Fibroblast of the conjunctiva (primary cell): ENCODE measurements around the gene PRADC1.
"Not testable (repeated sequence)": the region's sequence is repeated elsewhere in the genome, so short reads cannot be mapped to it uniquely, and the experiment has no call there.

Experiments used
- DNase-seq: peaks from one replicate; pipeline ENCODE4 v3.0.0-alpha.2; 2010; ENCODE audit warnings: low read depth

The PRADC1 gene

GRCh38 chr2:73233154-73233931 is at the start of gene PRADC1:
Gene PRADC1, minus strand, starts transcription at chr2:73233239. Its CDS starts 79 bp downstream, at chr2:73233160.
- DNase-seq: peak; percentile 99

DNA sequence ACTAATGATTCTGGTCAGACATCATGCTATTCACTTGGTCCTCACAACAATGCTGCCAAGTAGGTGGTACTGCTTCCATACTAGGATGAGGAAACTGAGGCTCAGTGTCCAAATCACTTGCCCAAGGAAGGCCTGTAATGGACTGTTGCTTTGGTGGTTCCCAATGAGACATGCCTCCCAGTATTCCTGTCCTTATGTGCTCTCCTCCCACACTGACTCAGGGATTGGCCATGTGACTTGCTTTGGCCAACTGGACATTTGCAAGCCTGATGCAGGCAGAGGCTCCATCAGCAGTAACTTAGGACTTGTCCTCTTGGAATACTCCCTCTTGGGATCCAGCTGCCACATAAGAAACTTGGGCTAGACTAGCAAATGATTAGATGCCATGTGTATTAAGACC is 48.2 kb upstream of the PRADC1 start:
- DNase-seq: no peak

GRCh38 chr2:73279852-73280251 is 46.8 kb upstream of the PRADC1 start:
- no peak for DNase-seq

GRCh38 chr2:73272270-73272669 is 39.2 kb upstream of the PRADC1 start:
- no peak for DNase-seq

DNA sequence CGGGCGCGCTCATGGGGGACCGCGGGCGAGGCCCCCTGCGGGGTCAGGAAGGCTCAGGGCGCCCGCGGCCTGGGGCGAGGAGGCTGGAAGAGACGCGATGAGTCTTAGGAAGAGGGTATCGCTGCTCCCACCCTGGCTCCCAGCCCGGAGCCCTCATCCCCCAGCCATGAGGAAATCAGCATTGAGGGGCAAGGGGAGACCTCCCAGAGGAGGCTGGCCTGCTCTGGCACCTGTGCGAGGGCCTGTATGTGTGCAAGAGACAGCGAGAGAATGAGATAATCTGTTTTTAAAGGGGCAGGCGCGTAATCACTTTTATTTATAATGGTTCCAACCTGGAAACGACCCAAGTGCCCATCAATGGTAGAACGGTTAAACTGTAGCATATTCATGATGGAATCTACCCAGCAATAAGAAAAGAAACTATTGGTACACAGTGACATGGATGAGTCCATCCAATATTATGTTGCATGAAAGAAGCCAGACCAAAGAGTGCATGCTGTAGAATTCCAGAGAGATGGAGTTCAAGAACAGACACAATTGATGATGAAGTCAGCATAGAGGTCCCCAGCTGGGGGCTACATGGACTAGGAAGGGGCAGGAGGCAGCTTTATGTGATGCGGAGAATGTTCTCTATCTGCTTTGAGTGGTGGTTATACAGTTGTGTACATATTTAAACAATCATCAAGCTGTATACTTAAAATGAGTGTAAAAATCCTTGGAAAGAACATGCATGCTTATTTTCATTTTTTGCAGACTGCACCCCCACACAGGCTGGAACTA is 36.8 kb upstream of the PRADC1 start:
- no peak for DNase-seq

GRCh38 chr2:73268830-73269685 is 36.0 kb upstream of the PRADC1 start:
- DNase-seq: no peak

GRCh38 chr2:73268366-73268829 is 35.4 kb upstream of the PRADC1 start:
- DNase-seq: no peak

- no peak for DNase-seq
Measured at GRCh38 chr2:73267008-73267407, 34.0 kb upstream of the PRADC1 start.

- no peak for DNase-seq
Measured at GRCh38 chr2:73266061-73266901, 33.2 kb upstream of the PRADC1 start.

DNA sequence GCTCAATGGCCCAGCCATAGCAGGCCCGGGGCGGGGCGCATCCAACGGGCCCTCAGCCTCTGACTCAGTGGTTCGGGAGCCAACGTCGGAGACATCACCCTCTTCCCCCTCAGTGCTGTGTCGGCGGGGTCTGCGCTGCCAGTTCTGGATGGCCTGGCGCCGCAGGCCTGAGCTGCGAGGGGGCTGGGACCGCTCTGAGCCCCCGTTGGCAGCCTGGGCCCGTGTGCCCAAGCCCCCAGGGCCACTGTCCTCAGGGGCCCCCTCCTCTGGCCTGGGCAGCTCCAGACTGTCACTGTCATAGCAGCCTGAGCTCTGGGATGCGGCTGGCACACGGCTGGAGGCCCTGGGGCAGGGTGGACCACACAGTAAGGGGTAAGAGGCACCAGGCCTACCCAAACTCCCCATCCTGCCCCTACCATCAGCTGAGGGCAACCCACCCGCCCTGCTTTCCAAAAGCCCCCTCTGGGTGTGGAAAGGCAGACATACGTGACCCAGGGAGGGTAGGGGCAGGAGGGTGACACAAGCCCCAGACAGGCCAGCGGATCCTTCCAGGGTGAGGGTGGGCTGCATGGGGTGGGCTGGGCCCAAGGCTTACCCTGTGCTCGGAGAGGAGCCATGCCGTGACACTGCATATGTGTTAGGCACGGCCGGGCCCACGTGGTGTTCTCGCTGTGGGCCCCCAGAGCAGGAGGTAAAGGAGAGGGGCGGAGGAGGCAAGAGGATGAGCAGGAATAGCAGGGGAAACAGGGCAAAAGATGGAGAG is 32.4 kb upstream of the PRADC1 start:
- DNase-seq: no peak

DNA sequence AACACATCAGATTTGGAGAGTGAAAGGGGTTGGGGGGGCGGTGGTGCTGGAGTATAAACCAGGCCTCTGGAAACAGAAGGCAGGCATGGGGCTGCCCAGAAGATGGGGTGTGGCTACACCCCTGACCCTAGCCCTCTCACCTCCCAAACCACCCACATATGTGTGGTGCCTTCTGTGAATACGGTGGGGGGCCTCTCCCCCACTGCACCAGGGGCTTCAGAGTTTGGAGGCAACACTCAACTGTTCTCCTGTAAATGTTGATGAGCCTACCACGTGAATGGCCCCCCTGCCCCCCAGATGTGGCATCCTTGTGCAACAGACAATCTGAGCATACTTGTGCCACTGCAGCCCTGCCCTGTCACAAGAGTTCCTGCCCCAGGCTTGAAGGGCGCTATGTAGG is 31.7 kb upstream of the PRADC1 start:
- DNase-seq: no peak

DNA sequence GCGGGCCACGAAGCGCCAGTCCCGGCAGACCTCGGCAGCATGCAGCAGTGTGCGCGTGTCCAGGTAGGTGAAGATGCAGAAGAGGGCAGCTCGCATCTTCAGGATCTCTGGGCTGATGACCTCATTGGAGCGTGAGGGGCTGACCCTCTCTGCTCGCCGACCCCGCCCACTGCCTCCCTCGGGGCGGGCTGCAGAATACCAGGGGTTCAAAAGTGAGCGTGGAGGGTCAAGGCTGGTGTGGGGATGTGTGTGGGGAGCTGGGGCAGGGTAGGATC is 31.2 kb upstream of the PRADC1 start:
- DNase-seq: no peak

GRCh38 chr2:73263540-73264331 is 30.7 kb upstream of the PRADC1 start:
- DNase-seq: no peak

- not testable (repeated sequence) for DNase-seq
Measured at GRCh38 chr2:73262691-73263429, 29.8 kb upstream of the PRADC1 start.

DNA sequence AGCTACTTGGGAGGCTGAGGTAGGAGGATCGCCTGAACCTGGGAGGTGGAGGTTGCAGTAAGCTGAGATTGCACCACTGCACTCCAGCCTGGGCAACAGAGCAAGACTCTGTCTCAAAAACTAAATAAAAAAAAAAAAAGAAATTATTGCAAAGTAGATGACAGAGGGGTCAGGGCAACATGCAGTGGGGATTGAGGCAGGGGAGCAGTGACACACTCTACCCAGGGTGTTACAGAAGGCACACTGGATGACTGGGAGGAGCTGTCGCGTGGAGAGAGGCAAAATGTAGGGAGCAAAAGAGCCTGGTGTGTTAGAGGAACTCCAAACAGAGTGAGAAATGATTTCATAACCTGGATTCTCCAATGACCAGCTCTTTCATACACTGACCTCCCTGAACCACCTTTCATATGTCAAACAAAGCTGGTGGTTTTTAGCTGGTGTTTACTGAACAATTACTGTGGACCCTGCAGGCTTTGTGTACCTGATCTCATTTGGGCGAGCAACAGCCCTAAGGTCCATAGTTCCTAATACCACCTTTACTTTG is 29.1 kb upstream of the PRADC1 start:
- no peak for DNase-seq

- peak; percentile 18 for DNase-seq
Measured at GRCh38 chr2:73260338-73260984, 27.4 kb upstream of the PRADC1 start.

DNA sequence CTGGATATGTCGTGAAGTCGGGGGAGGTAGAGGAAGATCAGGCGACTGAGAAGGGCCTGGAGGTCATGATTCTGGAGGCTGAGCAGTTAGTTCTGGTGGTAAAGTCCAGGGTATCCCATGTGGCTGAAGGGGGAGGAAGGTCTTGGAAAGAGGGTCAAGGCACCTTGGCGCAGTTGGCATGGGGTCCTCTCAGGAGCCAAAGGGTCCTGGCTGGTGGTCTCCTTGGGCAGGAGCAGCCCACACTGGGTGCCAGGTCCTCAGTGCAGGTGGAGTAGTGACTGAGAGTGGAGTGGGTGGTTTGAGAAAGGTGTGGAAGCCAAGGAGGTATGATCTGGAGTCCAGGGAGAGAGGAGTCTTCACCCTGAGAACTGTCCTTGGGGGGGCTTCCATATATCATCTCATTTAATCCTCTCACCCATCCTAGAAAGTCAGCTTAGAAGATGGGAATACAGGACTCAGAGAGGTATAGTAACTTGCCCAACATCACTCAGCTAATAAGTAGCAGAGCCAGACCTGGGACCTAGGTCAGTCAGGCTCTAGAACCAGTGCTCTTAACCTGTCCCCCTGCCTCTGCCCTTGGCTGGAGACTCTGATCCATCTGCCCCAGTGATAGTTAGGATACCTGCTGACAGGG is 26.8 kb upstream of the PRADC1 start:
- DNase-seq: no peak

DNA sequence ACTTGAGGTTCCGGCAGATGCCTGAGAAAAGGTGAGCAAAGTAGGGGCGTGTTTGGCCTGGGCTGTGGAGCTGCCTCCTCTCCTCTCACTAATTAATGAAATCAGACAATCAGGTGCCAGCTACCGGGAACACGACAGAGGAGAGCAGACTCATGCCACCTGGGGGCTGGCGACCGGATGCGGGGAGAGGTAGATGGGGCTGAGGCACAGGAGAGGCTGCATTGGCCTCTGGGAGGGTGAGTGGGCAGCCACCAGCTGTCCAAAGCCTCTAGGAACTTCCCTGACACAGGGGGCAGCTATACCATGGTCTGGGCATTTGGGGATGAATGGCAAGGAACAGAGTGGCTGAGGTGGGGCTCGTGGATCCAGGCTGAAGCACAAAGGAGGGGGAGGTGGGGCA is 26.2 kb upstream of the PRADC1 start:
- no peak for DNase-seq
